GM18858 (cell line): ENCODE measurements around the gene GPC5.
"Not testable (repeated sequence)": the region's sequence is repeated elsewhere in the genome, so short reads cannot be mapped to it uniquely, and the experiment has no call there.

Source experiments
- ATAC-seq: cut with Tn5 transposase; IDR thresholded peaks from one replicate; pipeline ENCODE4 v1.9.1; 2021; ENCODE audit not compliant: unreplicated experiment

The GPC5 gene

GRCh38 chr13:92224825-92225224 lies 826.4 kb downstream of the GPC5 start:
- no peak for ATAC-seq

GRCh38 chr13:92225861-92226260 lies 827.4 kb downstream of the GPC5 start:
- no peak for ATAC-seq

GRCh38 chr13:92232871-92233270 lies 834.5 kb downstream of the GPC5 start:
- ATAC-seq = no peak

GRCh38 chr13:92251671-92252210 lies 853.3 kb downstream of the GPC5 start:
- no peak for ATAC-seq

DNA sequence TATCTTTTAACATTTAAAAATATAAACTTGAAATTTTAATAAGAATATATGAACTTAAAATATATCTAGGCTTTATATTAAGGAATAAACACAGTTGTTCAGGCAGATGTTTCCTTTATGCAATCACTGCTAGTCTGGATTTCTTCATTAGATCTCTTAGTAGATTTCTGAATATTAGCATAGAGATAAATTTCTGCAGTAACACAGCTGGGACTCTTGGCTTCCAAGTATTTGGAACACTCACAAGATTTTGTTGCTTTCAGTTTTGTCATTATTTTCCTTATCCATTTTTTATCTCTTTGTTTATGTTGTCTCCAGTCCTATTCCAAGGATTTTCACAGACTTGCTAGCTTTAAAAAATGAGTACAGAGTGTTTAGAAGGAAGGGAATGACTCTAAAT lies 857.1 kb downstream of the GPC5 start:
- ATAC-seq = no peak

DNA sequence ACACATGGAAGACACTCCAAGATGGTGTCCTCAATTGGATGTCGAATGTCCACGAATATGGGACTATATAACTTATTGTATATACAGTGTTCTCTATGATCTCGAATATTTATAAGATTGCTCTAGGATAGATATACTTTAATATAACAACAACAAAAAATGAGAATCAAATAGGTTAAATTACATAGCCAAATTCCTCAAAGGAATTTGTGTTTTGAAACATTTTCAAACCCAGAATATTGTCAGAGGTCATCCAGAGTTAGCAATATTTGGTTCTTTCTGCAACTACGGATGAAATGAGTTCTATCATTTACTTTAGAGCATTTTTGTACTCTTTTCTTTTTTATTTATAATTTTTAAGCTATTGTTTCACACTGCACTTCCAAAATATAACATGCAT lies 857.8 kb downstream of the GPC5 start:
- ATAC-seq = no peak

DNA sequence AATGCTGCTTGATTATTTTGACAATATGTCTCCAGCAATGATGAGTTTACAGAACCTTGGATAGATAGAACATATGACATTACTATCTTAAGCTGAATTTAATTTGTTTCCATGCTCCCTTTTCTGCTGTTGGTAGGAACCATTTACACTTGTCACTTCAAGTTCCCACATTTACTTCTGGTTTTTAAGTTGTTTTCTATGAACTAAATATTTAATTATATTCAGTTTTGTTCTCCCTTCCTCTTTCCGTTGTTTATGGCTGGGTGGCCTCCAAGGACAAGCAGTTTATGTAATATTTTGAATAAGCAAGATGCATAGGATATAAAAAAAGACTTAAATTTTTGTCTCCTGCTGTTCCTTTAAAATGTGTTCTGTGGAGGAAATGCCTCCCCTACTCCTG lies 860.6 kb downstream of the GPC5 start:
- ATAC-seq = no peak

DNA sequence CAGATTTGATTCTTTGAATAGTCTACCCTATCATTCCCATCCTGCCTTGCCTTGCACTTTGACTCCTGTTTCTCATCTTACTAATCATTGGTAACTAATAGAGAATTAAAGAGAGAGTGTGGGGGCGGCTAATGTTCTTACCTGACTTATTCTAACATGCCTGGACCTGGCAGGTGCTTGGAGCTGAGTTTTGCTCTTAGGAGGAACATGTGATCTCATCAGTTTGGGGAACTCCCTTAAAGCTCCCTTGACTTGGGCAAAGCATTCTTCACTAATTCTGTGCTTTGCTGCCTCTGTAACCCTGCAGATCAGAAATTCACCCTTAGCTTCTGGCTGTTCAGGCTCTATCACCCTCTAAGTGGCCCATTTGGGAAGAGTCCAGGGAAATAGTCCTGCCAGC lies 861.1 kb downstream of the GPC5 start:
- no peak for ATAC-seq

DNA sequence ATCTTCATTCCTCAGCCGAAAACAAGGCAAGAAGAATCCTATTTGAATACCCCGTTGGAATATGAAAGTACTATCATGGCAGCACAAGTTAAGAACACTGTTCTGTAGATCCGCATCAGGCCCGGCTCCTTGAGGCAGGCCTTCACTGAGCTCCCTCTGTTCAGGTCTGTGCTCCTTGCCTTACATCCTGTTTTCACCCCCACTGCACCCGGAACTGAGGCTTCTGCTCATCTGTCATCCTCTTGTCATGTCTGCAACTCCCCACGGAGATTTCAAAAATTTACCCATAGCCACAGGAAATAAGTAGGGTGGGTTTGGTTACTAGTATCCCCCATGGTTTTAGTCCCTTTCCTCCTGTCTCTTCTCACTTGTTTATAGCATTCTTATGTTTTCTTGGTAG lies 861.9 kb downstream of the GPC5 start:
- ATAC-seq = no peak

GRCh38 chr13:92262100-92262788 lies 863.8 kb downstream of the GPC5 start:
- ATAC-seq = no peak

DNA sequence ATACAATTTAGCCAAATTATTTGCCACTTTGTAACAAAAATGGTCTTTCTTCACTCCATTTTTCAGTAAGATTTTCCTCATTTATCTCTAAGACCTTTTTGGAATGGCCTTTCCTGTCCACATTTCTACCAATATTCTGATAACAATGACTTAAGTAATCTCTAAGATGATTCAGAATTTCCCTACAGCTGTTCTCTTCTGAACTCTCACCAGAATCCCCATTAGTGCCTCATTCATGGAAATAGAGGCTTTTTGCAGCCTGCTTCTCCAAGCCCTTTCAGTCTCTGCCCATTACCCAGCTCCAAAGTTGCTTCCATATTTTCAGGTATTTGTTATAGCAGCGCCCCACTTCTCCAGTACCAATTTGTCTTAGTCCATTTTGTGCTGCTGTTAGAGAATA lies 867.0 kb downstream of the GPC5 start:
- ATAC-seq = no peak

DNA sequence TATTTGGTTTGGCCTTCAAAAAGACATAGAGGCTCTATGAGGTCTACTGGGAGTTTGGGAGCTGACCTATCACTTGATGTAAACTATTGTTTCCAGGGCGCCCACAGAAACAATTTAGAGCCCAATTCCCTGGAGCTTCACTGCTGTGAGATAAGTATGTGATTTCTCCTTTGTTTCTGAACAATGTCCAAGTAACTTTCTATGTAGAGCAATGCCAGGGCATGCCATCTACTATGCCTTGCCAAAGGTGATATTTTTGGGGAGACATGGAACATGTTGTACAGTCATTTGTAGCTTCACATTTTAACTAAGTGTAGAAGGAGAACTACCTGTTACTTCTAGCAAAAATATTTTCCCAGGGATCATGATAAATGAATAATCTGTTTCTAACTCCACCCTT lies 872.6 kb downstream of the GPC5 start:
- ATAC-seq = no peak

GRCh38 chr13:92272177-92272576 lies 873.8 kb downstream of the GPC5 start:
- ATAC-seq = no peak

- not testable (repeated sequence) for ATAC-seq
These were observed 882.6 kb downstream of the GPC5 start for GRCh38 chr13:92280986-92281385.

DNA sequence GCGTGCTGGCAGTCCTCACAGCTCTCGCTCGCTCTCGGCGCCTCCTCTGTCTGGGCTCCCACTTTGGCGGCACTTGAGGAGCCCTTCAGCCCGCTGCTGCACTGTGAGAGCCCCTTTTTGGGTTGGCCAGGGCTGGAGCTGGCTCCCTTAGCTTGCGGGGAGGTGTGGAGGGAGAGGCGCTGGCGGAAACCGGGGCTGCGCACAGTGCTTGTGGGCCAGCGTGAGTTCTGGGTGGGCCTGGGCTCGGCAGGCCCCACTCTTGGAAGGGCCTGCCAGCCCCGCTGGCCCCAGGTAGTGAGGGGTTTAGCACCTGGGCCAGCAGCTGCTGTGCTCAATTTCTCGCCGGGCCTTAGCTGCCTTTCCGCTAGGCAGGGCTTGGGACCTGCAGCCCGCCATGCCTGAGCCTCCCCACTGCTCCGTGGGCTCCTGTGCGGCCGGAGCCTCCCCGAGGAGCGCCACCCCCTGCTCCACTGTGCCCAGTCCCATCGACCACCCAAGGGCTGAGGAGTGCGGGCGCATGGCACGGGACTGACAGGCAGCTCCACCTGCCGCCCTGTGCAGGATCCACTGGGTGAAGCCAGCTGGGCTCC lies 892.4 kb downstream of the GPC5 start:
- ATAC-seq = not testable (repeated sequence)

GRCh38 chr13:92294533-92294932 lies 896.1 kb downstream of the GPC5 start:
- ATAC-seq = not testable (repeated sequence)

DNA sequence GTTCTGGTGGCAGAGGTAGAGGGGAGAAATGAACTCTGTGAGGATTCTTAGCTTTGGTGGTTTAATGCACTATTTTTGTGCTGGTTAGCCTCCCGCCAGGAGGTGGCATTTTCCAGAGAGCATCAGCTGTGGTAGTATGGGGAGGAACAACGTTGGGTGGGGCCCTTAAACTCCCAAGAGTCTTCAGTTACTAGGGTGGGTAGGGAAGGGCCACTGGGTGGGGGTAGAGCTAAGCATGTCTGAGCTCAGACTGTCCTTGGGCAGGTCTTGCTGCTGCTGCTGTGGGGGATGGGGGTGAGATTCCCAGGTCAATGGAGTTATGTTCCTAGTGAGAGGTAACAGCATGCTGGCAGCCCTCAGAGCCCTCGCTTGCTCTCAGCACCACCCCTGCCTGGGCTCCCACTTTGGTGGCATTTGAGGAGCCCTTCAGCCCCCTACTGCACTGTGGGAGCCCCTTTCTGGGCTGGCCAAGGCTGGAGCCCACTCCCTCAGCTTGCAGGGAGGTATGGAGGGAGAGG lies 897.8 kb downstream of the GPC5 start:
- not testable (repeated sequence) for ATAC-seq

DNA sequence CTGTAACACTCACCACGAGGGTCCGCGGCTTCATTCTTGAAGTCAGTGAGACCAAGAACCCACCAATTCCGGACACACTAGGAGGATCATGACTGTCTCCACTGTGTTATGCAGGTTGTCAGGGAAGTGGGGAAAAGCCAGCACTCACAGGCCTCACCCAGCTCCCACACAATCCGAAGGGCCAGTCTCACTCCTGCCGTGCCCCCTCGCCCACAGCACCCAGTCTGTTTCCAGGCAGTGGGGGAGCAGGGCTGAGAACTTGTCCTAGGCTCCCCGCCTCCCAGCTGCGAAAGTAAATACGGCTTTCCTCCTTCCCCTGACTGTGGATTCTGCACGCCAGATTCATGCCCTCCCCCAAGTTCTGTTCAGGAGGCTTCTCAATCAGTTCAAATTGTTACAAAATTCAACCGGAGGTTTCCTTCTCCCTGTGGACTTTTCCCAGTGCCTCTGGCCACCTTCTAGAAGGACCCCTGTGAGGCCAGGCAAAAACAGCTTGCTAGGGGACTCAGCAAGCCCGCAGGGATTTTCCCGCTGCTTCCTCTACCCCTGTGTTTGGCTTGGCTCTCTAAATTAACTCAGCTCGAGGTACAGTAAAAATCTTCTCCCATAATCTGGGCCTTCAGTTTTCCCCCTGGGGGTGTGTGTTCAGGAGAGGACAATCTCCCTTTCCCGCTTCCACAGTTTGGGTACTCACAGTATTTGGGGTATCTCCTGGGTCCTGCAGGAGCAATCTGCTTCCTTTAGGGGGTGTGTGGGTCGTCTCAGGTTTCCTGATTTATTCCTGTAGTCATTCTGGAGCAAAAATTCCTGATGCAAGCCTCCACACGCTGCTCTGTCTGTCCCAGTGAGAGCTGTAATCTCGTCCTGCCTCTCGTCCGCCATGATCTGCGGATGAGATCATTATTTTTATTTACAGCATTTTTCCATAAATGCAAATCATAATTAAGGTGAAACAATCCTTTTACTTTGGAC lies 899.8 kb downstream of the GPC5 start:
- ATAC-seq = no peak

DNA sequence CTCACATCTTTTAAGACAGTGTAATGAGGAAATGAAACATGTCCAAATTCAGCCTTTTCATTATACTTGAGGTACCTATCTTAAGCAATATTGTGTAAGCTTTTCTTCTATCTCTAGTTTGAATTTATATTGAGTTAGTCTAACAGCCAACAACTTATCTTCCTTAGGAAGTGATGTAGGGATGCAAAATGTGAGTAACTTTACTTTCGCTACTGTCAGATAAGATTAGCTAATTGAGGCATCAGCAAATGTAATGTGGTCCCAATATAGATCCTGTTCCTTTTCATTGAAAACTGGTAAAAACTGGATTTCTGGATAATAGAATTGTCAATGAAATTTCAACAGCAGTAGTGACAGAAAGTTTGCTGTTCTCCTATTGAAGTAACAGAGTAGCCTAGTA lies 902.2 kb downstream of the GPC5 start:
- no peak for ATAC-seq

GRCh38 chr13:92303428-92303827 lies 905.0 kb downstream of the GPC5 start:
- ATAC-seq = no peak

DNA sequence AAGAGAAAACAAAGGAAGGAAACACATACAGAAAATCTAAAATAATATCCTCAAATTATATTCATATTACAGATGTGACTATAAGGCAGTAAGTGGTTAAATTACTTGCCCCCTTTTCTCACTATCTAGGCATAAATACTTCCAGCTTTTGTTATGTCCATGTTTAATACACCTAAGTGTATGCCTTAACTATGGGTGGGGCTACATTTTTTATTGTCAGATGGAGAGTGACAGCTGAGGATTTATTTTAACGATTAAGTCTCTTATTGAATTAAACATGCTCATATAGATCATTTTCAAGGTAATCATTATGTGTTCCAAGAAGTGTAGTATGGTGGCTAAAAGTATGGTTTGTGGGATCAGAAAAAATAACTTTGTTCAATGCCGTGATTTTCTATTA lies 909.3 kb downstream of the GPC5 start:
- no peak for ATAC-seq
